ENCODE data around the gene OR5D13.

OR5D13 gene, protein sequence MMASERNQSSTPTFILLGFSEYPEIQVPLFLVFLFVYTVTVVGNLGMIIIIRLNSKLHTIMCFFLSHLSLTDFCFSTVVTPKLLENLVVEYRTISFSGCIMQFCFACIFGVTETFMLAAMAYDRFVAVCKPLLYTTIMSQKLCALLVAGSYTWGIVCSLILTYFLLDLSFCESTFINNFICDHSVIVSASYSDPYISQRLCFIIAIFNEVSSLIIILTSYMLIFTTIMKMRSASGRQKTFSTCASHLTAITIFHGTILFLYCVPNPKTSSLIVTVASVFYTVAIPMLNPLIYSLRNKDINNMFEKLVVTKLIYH

GRCh38 chr11:55773138-55773537 lies at the start of gene OR5D13:
Gene OR5D13, plus strand, starts transcription at chr11:55773438. Its CDS starts 0 bp downstream, at chr11:55773438.
- no peak for DNase-seq

GRCh38 chr11:55726715-55727324 lies 46.4 kb upstream of the OR5D13 start:
- no peak for DNase-seq

GRCh38 chr11:55732936-55733335 lies 40.3 kb upstream of the OR5D13 start:
- no peak for DNase-seq

- DNase-seq: no peak
Measured at GRCh38 chr11:55791606-55792005, 18.4 kb downstream of the OR5D13 start.

- DNase-seq: no peak
Measured at GRCh38 chr11:55793321-55793720, 20.1 kb downstream of the OR5D13 start.

DNA sequence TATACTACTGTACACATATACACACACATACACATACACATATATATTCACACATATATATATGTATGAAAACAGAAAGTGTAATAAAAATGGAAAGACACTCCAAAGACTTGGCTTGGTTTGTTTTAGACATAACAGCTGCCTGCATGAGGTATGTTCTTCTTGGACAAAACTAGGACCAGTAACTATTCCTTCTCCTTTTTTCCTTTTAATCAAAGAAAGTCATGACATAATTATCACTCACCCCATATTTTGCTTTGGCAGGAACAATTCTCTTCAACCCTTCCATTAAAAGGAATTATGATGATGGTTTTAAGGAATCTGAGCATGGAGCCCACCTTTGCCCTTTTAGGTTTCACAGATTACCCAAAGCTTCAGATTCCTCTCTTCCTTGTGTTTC lies 22.0 kb downstream of the OR5D13 start, which contains the start of gene OR5D14:
TSS of gene OR5D14 (plus strand) at position 301 of the 400 bp plus-strand sequence. CDS start at position 301, 0 bp downstream.
- DNase-seq: no peak

DNA sequence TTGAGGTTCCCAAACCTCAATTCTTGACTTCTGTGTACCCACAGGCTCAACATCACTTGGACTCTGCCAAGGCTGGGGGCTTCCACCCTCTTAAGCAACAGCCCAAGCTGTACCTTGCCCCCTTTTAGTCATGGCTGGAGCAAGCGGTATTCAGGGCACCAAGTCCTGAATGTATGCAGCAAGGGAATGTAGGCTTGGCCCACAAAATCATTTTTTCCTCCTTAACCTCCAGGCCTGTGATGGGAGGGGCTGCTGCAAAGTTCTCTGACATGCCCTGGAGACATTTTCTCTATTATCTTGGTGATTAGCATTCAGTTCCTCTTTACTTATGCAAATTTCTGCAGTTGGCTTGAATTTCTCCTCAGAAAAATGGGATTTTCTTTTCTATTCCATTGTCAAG lies 33.0 kb downstream of the OR5D13 start:
- no peak for DNase-seq

GRCh38 chr11:55811067-55811466 lies 37.8 kb downstream of the OR5D13 start, which contains the start of gene OR5L1:
Gene OR5L1, plus strand, starts transcription at chr11:55811367. Its CDS starts 100 bp downstream, at chr11:55811467.
- DNase-seq: no peak

DNA sequence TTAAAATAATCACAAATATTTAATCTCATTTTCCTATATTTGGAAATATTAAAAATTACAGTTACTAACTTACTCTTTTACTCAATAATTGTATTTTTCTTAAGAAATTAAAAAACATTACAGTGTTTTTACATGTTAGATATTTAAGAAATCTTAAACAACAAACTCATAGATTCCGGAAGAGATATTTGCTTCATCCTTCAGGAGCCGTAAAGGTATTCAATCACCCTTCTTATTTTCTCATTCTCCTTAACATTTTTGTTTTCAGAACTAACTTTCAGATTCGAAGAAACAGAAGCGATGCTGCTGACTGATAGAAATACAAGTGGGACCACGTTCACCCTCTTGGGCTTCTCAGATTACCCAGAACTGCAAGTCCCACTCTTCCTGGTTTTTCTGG lies 46.1 kb downstream of the OR5D13 start, which contains the start of gene OR5D18:
TSS of gene OR5D18 (plus strand) at position 301 of the 400 bp plus-strand sequence. CDS start at position 301, 0 bp downstream.
- DNase-seq: no peak

Data from EL (cell line).